Globus pallidus (tissue), 1 donor: ENCODE data around the gene TYRO3.
A peak's percentile ranks its signal among the peaks of the same experiment; 100 is the strongest.

Experiments
- DNase-seq: peaks from one replicate; pipeline ENCODE4 v3.0.0-alpha.2; 2015; ENCODE audit warnings: low spot score

The TYRO3 gene

DNA sequence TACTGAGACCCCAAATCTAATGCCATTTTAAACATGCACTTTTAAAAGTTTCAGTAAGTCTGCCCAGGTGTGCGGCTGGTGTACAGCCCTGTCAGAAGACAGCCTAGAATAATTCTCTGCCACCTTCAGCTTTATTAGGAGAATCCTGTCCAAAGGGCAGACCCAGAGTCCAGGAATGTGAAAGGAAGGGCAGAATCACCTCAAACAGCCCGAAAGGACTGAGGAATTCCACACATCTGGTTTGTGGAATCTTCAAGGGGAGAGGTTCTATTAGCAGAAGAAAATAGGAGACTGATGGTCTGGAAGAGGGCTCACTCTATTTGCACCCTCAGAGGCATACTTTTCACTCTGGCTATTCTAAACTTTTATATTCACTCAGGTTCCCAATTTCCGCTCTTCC is 46.6 kb downstream of the TYRO3 start:
- DNase-seq = no peak

DNA sequence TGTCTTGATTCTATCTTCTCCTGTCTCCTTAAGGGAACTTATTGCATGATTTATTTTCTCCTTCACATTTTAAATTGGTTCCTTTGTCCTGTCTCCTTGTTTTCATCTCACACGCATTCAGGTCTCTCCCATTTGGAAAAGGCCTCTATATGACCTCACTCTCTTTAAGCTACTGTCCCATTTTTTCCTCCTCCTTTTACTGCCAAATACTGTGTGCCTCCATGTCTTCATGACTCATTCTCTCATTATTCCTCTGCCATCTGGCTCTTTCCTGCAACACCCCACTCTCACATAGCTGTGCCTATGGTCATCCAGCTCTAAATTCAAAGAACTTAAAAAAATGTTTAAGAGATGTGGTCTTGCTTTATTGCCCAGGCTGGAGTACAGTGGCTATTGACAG is 48.0 kb downstream of the TYRO3 start:
- DNase-seq = no peak

DNA sequence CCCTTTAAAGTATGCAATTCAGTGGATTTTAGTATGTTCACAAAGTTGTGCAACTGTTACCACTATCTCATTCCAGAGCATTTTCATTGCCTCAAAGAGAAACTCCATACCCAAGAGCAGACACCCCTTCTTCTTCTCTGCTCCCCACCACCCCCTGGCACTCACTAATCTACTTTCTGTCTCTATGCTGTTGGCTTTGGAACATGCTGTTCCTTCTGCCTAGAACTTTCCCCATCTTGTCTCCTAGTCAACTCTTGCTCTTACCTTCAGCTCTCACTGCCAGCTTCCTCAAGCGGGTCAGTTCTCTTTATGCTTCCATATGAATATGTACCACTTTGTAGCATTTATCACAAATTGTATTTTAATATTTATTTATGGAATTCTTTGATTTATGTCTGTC is 50.1 kb downstream of the TYRO3 start:
- no peak for DNase-seq

DNA sequence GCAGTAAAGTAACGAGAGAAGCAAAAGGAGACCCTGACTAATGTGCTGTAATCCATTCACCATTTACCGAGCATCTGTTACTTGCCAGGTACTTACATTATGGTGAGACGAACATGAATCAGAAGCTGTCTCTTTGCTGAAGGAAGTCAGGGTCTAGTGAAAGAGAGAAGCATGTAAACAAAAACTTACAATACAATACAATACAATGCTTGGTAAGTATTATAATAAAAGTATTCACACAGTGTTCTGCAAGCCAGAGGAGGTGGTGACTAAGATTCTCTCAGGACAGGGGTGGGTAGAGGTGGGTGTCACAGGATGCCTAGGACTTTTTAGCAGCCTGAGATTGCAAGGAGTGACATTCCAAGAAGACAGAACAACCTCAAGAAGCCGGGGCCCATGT is 51.0 kb downstream of the TYRO3 start:
- no peak for DNase-seq

DNA sequence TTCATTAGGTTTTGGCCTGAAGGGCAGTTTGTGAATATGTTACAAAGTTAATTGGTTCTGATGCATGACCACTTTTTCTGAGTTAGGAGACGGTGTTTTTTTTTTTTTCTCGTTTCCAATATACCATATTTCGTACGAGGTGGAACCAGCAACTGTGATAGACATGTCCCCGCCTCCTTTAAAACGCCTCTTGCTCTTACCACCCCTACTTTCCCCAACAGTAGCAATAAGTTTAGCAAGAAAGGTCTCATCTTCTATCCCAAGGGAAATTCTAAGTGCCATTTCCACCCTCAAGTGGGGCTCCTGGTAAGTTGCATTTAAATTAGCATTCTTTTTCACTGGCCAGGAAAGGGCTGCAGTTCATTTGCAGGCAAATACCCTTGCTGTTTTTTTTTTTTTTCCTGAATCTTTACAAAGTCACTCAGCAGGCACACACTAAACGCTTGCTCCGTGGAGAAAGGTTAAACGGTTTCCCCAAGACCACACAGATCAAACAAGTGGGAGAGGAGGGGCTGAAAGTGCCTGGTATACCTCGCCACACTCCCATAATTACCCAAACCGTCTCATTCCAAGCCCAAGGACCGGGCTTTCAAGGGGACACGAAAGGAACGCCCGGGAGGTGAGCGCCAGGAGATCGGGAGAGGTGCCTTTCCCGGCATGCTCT is 61.7 kb downstream of the TYRO3 start:
- DNase-seq = peak; percentile 20

DNA sequence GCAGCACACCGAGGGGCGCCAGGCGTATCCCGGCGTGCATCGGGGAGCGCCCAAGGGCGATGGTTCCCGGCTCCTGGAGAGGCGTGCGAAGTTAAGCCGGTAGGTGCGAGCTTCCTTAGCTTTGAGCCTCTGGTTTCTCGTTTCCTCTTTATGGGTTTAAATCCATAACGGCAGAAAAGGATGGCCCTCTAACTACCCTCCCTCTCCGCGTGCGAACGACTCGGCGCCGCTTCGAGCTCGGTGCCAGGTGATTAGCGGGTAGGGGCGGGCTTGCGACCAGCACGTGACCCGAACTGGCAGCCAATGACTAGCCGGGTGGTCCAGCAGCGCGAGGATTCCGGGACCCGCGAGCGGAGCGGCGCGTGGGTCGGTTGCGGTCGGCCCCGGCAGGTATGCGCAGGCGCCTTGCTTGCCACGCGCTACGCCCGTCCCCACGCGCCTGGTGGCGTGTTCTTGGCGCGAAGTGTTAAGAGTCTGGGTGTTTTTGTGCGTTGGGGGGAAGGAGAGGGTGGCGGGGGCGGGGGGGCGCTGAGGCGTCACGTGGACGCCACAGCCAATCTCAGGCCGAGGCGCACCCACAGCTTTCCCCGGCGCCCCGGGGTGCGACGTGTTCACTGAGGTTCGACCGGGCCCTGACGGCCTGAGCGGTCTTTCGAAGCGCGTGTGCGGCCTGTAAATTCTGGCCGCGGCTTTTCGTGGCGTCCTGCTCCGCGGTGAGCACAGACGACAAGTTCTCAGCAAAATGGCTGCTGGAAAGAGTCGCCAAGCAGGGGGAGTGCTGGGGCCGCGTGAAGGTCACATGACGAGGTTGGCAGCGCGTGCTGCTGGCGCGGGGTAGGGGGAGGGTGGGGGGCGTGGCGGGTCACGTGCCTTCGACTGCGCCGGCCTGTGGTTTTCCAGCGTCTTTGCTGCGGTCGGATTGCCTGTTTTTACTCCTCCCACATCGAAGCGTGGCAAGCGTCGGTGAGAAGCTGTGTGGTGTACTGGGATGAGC is 62.5 kb downstream of the TYRO3 start:
- DNase-seq = peak; percentile 85

DNA sequence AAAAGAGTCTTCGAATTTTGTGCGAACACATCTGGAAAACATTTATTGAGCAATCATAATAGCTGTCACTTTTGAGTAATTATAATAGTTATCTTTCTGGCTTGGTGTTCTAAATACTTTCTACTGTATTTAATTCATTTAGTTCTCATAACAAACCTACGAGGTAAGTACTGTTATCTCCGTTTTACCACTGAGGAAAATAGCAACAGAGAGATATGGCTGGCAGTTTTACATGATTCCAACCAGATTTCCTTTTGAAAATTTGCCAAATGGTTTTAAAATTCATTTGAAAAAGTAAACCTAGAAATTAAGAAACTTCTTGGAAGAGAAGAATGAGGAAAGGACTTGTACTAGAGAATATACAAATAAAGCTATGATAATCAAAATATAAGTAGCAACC is 63.9 kb downstream of the TYRO3 start:
- DNase-seq = no peak

DNA sequence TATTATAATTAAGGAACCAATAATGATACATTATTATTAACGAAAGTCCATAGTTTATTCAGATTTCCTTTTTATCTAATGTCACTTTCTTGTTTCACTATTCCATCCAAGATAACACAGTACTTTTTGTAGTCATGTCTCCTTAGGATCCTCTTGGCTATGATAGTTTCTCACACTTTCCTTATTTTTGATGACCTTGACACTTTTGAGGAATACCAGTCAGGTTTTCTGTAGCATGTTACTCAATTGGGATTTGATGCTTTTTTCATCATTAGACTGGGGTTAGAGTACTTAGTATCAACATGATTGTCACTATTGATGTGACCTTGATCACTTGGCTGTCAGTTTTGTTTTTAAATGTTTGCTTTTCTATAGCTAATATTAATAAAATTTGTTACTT is 68.2 kb downstream of the TYRO3 start:
- DNase-seq = no peak

DNA sequence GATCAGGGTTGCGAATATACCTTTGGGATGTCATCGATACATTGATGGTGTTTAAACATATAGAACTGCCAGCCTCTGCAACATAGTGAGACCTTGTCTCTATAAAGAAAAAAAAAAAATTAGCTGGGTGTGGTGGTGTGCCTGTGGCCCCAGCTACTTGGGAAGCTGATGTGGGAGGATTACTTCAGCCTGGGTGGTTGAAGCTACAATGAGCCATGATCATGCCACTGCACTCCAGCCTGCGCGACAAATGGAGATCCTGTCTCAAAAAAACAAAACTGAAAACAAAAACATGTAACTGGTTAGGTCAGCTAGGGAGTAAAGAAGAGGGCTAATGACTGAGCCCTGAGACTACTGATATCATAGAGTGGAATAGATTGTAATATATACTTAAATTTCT is 70.5 kb downstream of the TYRO3 start:
- DNase-seq = no peak

DNA sequence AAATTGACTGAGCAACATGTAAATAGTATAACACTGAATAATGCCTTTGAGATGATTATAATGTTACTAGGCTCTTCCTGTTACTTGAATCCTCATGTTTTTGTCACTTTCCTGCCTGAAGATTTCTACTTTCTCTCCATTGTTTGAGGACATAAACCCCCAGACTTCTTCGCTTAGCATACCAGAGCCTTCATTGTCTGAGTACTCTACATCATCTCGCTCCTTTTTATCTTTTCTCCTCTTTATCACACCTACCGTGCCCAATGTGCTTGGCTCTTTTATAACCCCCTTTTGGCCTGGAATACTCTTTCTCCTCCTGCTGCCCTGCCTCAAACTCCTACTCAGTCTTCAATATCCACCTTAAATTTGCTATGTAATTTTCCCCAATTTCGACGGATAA is 70.9 kb downstream of the TYRO3 start:
- no peak for DNase-seq

DNA sequence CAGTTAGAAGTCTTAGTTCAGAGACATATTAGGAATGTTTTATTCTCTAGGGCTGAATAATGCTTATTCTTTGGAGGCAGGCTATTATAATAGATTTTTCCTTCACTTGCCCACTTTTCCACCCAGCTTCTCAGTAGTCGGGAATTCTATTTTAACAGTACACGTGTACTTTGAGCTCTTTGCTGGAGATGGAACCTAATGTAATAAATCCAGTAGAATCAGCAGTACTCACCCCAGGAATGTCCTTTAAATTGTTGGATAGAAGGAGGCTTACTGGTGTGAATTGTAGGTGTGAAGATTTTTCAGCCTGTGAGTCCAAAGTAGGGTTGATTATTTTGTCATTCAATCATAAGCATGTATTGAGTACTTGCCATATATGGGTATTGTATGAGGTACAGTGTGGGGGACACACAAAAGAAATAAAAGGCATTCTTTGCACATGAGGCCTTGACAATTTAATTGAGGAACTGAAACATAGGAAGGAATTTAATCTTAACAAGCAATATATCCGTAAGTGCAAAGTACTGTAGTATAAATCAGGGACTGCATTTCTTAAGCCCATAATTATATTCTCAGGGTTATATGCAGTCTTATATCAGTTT is 71.7 kb downstream of the TYRO3 start:
- no peak for DNase-seq

DNA sequence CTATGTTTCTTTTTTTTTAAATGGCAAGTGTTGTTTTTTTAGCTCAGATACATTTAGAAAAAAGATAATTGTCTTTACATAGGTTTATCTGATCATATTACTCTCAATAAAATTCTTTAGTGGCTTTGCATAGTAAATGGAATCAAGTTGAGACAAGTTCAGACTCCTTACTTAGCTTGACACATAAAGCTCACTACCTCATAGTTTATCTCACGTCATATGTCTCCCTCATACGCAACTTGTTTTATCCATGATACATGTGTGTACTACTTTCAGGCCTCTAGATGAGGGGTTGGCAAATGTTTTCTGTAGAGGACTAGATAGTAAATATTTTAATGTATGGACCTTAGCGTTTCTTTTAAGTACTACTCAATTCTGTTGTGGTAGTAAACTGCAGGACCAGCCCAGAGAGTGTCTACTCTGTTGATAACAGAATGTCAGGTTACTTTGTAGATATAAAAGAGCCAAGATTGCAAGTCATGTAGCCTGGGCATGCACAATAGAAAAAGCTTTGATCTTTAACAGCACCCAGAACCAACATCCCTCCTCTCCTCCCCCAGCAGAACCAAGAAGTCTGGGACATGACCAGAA is 73.0 kb downstream of the TYRO3 start:
- DNase-seq = no peak
